NCI-H1092 treated with DMSO at 0.1 percent for 48 hours (cell line): ENCODE measurements around the gene THAP3.

Experiments
- DNase-seq: peaks from one replicate; lab custom pipeline; 2025; lab: John Stamatoyannopoulos, UW

The THAP3 gene

DNA sequence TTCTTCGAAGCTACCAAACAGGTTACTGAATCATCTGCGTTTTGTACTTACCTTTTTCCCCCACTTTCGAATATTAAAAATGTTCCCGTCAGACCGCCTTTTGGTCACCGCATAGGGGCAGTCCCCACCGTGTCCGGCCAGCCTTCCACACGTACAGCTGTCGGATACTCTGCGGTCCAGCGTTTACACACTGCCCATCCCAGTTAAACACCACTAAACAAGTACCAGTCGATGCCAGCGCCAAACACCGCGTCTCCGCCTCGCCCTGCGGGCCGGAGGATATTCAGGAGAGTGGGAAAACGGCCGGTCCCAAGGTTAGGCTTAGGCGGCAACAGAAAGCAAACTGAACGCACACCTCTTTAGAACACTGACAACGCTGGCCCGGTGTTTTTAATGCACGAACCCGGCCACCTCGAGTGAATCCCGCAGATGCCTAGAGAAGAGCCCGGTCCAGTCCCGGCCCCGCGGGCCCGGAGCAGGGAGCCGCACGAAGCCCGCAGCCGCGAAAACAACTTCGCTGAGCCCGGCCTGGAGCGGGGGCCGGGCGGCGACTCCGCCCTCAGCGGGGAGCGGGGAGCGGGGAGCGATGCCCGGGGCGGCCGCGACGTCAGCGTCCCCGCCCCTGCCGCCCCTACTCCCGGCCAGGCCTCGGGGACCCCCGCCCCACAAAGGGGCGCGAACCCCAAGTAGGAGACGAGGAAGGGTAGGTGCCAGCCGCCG lies 11.9 kb upstream of the THAP3 start:
- no peak for DNase-seq

DNA sequence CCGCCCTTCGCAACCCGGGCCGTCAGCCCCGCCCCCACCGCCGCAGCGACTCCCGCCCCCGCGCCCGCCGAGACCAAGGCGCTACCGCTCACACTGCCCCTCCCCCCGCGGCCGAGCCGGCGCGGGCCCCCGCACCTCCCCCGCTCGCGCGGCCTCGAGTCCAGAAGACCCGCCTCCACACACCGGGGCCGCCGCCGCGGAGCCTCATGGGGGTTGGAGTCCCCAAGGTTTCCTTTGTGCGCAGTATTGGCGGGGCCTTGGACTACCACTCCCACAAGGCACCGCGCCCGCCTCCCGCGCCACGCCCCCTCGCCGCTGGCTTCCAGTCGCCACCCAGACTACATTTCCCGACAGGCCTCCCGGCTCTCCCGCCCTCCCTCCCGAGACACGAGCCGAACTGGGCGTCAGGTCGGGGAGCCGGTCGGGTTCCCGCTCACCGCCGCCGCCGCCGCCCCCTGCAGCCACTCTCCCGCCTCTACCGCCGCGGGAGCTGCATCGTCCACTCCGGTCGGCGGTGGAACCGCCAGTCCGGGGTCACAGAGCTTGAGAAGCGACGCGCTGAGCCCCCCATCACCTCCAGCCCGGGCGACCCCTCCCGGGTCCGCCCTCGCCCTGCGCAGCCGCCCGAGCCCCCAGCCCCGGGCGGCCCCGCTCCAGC lies 11.2 kb upstream of the THAP3 start, which contains the start of gene PHF13:
Gene PHF13, plus strand, starts transcription at position 371 of the 658 bp plus-strand sequence. CDS start 336 bp downstream, outside the sequence.
- peak; percentile 100 for DNase-seq

- no peak for DNase-seq
Observed at GRCh38 chr1:6614019-6614928, 10.4 kb upstream of the THAP3 start.

DNA sequence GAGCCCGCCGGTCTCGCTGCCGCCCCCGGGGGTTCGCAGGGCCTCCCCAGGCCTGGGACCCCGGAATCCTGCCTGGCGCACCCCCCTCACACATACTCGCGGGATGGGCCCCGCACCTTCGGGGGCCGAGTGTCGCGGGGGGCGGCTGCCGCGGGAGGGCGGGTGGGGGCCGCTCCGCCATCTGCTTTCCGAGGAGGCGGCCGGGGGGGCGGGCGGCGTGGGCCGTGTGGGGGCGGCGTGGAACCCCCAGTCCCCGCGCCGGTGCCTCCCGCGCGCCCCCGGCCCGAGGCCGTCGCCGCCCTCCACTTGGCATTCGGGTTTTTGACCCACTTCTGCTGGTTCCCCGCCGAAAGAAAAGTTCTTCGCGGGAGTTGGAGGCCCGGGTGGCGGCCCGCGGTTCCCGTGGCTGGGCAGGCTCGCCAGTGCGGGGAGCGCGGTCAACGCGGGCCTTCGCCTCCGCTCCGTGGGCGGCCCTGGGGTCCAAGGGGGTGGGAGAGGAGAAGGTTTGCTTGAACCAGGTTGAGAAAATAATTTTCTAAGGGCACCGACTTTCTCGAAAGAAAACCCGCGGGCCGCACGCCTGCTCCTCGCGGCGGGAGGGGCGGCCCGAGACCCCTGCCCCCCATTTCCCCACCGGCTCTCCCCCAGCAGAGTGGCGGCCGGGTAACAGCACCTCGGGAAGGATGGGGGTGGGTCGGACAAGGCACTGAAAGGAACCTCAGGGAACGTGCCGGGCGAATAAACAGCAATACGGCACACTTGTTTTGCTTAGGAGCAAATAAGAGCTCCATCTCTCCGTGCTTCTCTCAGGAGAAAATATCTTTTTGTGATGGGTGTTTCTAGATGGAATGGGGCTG lies 9.5 kb upstream of the THAP3 start:
- DNase-seq: no peak

DNA sequence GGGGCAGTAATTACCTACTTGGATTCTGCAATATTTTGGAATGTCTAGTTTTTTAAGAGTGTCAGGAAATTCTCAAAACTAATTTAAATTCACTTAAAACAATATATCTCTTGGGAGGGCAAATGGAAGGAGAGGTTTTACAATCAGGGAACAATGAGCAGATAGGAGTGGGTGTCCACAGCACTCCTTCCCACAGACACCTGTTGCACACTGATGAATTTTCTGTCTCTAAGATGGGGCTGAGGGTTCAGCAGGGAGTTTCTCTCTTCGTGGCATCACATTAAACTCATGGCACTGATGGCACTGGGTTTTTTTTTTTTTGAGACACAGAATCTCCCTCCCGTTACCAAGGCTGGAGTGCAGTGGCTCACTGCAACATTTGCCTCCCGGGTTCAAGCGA lies 5.6 kb upstream of the THAP3 start:
- no peak for DNase-seq

- no peak for DNase-seq
Observed at GRCh38 chr1:6621429-6622391, 3.0 kb upstream of the THAP3 start.

GRCh38 chr1:6622396-6623152 lies 2.1 kb upstream of the THAP3 start:
- DNase-seq: no peak

DNA sequence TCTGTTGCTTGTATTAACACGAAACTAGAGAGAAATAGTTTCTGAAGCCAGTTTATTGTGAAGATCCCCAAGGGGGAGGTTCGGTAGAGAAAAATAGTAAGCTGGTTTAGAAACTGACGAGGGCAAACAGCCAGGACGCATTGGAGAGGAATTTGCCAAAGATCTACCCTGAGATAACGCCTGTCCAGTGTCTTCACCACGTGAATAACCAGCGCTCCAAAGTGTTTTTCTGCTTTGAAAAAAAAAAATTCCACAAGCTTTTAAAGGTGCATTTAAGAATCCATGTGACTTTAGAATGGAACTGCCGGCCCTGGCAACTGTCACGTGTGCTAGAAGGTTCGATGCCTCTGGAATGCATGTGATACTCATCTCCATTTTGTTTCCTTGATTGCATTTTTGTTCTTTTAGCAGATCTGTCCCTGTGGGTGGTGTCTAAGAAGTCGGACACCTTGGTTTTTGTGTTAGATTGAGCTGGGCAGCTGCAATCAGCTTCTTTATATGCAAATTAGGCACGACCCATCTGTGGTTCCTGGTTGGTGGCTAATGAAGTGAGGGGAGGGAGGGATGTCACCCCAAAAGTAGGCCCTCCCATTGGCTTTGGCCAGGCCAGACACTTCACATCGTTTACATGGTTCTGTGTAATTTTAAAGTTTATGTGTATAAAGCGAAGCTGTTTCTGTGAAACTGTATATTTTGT lies 1.3 kb upstream of the THAP3 start:
- DNase-seq: no peak

- DNase-seq: no peak
Observed at GRCh38 chr1:6625584-6626149, 999 bp downstream of the THAP3 start.

GRCh38 chr1:6627031-6627430 lies 2.4 kb downstream of the THAP3 start:
- no peak for DNase-seq

GRCh38 chr1:6627841-6628545 lies 3.3 kb downstream of the THAP3 start:
- DNase-seq: no peak

GRCh38 chr1:6628971-6629479 lies 4.4 kb downstream of the THAP3 start:
- no peak for DNase-seq

- no peak for DNase-seq
Observed at GRCh38 chr1:6630027-6630426, 5.4 kb downstream of the THAP3 start.

DNA sequence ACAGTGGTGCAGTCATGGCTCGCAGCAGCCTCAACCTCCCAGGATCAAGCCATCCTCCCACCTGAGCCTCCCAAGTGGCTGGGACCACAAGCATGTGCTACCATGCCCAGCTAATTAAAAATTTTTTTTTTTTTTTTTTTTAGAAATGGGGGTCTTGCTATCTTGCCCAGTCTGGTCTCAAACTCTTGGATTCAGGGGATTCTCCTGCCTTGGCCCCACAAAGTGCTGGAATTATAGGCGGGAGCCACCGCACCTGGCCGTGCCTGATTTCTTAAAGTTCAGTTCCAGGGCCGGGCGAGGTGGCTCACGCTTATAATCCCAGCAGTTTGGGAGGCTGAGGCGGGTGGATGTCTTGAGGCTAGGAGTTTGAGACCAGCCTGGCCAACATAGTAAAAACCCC lies 6.4 kb downstream of the THAP3 start:
- no peak for DNase-seq

DNA sequence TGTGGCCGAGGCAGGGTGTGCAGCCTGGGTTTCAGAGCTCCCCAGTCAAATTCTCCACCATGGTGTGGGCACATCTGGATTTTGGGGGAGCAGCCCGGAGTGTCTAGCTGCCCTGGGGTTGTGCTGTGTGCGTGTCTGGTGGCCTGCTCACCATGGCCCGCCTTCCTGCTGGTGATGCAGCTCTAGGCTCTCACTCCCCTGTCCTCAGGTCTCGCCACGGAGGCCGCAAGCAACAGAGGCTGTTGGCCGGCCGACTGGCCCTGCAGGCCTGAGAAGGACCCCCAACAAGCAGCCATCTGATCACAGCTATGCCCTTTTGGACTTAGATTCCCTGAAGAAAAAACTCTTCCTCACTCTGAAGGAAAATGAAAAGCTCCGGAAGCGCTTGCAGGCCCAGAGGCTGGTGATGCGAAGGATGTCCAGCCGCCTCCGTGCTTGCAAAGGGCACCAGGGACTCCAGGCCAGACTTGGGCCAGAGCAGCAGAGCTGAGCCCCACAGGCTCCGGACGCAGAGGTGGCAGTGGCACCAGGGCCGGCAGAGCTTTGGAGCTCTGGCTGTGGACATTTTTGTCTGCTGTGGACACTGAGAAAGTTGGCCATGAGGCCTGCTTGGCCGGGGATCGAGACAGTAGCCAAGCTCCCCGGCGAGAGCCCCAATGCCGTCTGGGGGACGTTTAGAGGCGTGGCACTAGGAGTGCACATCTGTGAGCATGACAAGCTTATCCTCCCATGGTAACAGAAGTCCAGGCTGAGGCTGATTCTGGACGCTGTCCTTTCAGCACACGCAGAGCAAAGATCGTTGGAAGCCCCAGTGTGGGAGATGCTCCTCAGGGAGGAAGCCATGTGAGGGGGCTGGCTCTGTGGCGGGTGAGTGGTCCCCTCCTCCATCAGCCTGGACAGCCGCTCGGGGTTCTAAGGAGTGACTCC lies 8.2 kb downstream of the THAP3 start:
- DNase-seq: no peak

- no peak for DNase-seq
Observed at GRCh38 chr1:6634371-6635052, 9.8 kb downstream of the THAP3 start.
